Keratinocyte (primary cell): ENCODE measurements around the gene CAPN2. TPM values are rescaled to one million over a fixed set of nuclear protein-coding genes. Genes with fewer than 3 reads are reported as not detected.

Experiments
- DNase-seq: peaks from one replicate; pipeline ENCODE4 v3.0.0-alpha.2; 2011; ENCODE audit warnings: low read depth, missing footprints, low spot score
- FAIRE-seq: peaks from 2 replicates; lab custom pipeline; 2011; peaks lifted over from hg19 to GRCh38; lab: Jason Lieb, UNC
- H2AFZ ChIP-seq: 2 replicates; pipeline ENCODE4 v1.6.0; 2012; ENCODE audit warnings: low read length, control low read depth, inconsistent platforms; ENCODE audit not compliant: control insufficient read depth
- H3K27ac ChIP-seq: 2 replicates; pipeline ENCODE4 v1.5.1; 2011; ENCODE audit warnings: low read length; ENCODE audit not compliant: control insufficient read depth, insufficient read depth
- H3K27me3 ChIP-seq: 3 replicates; pipeline ENCODE4 v1.6.0; 2011; ENCODE audit warnings: low read length; ENCODE audit not compliant: control insufficient read depth, insufficient read depth; ENCODE audit errors: extremely low read depth
- H3K36me3 ChIP-seq, 2 experiments: 2 replicates in 1 of 2; 3 replicates in 1 of 2; pipeline ENCODE4 v1.5.1; 2011; ENCODE audit warnings: low read length in 2 of 2, mild to moderate bottlenecking in 1 of 2; ENCODE audit not compliant: control insufficient read depth in 2 of 2, insufficient read depth in 2 of 2; ENCODE audit errors: extremely low read depth in 1 of 2
- H3K4me1 ChIP-seq: 3 replicates; pipeline ENCODE4 v1.5.1; 2011; ENCODE audit warnings: low read length; ENCODE audit not compliant: control insufficient read depth, insufficient read depth; ENCODE audit errors: extremely low read depth
- H3K4me2 ChIP-seq: 3 replicates; pipeline ENCODE4 v1.6.0; 2011; ENCODE audit warnings: low read depth, low read length; ENCODE audit not compliant: control insufficient read depth, insufficient read depth; ENCODE audit errors: extremely low read depth
- H3K4me3 ChIP-seq, 3 experiments: fragments of 200-600 bp in 1 of 3; sonication (generic) in 1 of 3; 2 replicates in 2 of 3; 3 replicates in 1 of 3; pipeline ENCODE4 v1.5.1; 2011 to 2016; ENCODE audit warnings: low read length in 3 of 3, mild to moderate bottlenecking in 3 of 3, control low read depth in 2 of 3, inconsistent platforms in 1 of 3, low read depth in 1 of 3, mixed read lengths in 1 of 3, mixed run types in 1 of 3, moderate library complexity in 1 of 3; ENCODE audit not compliant: control insufficient read depth in 2 of 3, insufficient read depth in 2 of 3; ENCODE audit errors: extremely low read depth in 1 of 3
- H3K79me2 ChIP-seq: 2 replicates; pipeline ENCODE4 v1.6.0; 2012; ENCODE audit warnings: low read length; ENCODE audit not compliant: control insufficient read depth, insufficient read depth
- H3K9ac ChIP-seq: 3 replicates; pipeline ENCODE4 v1.6.0; 2011; ENCODE audit warnings: low read length; ENCODE audit not compliant: control insufficient read depth, insufficient read depth; ENCODE audit errors: extremely low read depth
- H3K9me1 ChIP-seq: 3 replicates; pipeline ENCODE4 v1.6.0; 2011; ENCODE audit warnings: low read length; ENCODE audit not compliant: control insufficient read depth, insufficient read depth; ENCODE audit errors: extremely low read depth
- H3K9me3 ChIP-seq: 2 replicates; pipeline ENCODE4 v1.5.1; 2012; ENCODE audit warnings: low read depth, low read length; ENCODE audit not compliant: control insufficient read depth
- H4K20me1 ChIP-seq: 3 replicates; pipeline ENCODE4 v1.6.0; 2011; ENCODE audit warnings: low read length; ENCODE audit not compliant: control insufficient read depth, insufficient read depth; ENCODE audit errors: extremely low read depth
- CTCF ChIP-seq, 3 experiments: IDR thresholded peaks in 1 of 3; conservative IDR thresholded peaks in 1 of 3; optimal IDR thresholded peaks in 1 of 3; 2 replicates in 2 of 3; 3 replicates in 1 of 3; pipeline versions ENCODE3 to v1.5.1; 2011; ENCODE audit warnings: low read length in 3 of 3, mild to moderate bottlenecking in 3 of 3, moderate library complexity in 2 of 3, control low read depth in 1 of 3, inconsistent platforms in 1 of 3; ENCODE audit not compliant: insufficient read depth in 2 of 3; ENCODE audit errors: extremely low read depth in 1 of 3
- EZH2 ChIP-seq: IDR thresholded peaks from one replicate; pipeline ENCODE4 v1.6.1; 2012; ENCODE audit warnings: inconsistent platforms, mild to moderate bottlenecking, low read length, moderate library complexity
- dilution Hi-C: fragments of 300-500 bp; cut with MboI; formaldehyde crosslinking; loops from one replicate; pipeline ENCODE4 v1.7.0; 2020; ENCODE audit warnings: low sequenced_read_pairs; ENCODE audit not compliant: extremely low pct_ligation_motif_present
- polyA plus RNA-seq, 5 experiments: library from polyadenylated mRNA; depleted of rRNA in 3 of 5; stranded (reverse) in 3 of 5; stranded (forward) in 1 of 5; unstranded in 1 of 5; fragments of >200 nt; gene quantifications; 1 replicate in 1 of 5; 2 replicates in 3 of 5; 3 replicates in 1 of 5; pipeline versions ENCODE4 v1.2.1 to v1.2.3, GENCODE V29; 2011 to 2012; ENCODE audit warnings: missing spikeins in 2 of 5, low read depth in 1 of 5, low replicate concordance in 1 of 5

CAPN2 gene
- polyA plus RNA-seq, 1 donor (not counting 4 experiments of a cell fraction or from before 2014, with no cell fraction given), result 366 TPM

DNA sequence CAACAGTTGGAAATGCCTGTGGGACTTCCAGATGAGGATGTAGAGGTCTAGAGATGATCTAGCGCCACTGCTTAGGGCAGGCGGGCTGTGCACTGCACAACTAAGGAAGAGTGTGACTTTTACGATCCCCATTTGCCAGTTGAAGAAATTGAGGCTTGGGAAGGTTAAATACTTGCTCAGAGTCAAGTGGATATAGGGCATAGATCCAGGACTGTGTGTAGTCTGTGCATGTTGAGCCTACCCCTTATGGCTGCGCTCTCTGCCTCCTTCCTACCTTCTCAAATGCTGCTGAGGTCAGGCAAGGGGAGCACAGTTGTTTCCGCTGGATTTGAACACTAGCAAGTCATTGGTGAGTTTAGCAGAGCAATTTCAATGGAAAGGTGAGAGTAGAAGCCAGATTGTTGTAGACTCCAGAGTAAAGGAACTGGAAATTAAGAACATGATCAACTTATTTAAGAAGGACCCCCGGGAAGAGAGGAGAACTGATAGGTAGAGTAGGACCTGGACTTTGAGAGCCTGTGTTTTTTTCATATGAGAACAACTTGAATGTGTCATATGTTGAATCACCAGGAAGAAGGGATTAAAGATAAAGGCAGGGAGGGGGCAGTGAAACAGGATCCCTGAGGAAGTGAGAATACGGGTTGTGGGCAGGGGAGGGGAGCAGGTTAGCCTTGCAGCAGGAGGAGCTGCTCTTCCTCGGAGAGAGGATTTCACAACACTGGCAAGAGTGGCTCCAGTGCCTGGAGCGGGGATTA lies 2.7 kb downstream of the CAPN2 start:
- FAIRE-seq, result no peak
- Histone ChIP-seq H3K36me3 (peaks cover 25 to 48% of the 10 kb centered on the region in 2 experiments), H3K4me2 (peak overlapping the region; percentile 99), H3K9ac (peak overlapping the region; percentile 89), H3K79me2 (peaks cover 74% of the 10 kb centered on the region), H4K20me1 (peaks cover 21% of the 10 kb centered on the region), H3K9me3 (no peaks in the 10 kb centered on the region), H3K27me3 (no peaks in the 10 kb centered on the region), H3K4me3 (peak overlapping the region; percentile 83 to 88 (median 84)), H3K9me1 (no peaks in the 10 kb centered on the region), H3K4me1 (peaks cover 53% of the 10 kb centered on the region), H3K27ac (peak overlapping the region; percentile 89), H2AFZ (no peak overlapping the region)
- no peak for TF ChIP-seq EZH2
- peak in 2 of 3 experiments; percentile 10 to 17 for TF ChIP-seq CTCF (optimal IDR thresholded peaks at IDR 0.05 in 1 of 3, IDR thresholded peaks at IDR 0.05 in 1 of 3, conservative IDR thresholded peaks at IDR 0.05 in 1 of 3; ENCODE audit: extremely low read depth in 1 of 3, insufficient read depth in 2 of 3, low read length in 3 of 3)
- no peak for DNase-seq
- dilution Hi-C loops, result no loop called here

GRCh38 chr1:223715604-223716172 lies 3.3 kb downstream of the CAPN2 start:
- no peak overlapping the region for H2AFZ ChIP-seq
- H3K9me1 ChIP-seq, result no peaks in the 10 kb centered on the region
- peaks cover 27 to 54% of the 10 kb centered on the region in 2 experiments for H3K36me3 ChIP-seq
- peak overlapping the region; percentile 89 for H3K9ac ChIP-seq
- H3K27ac ChIP-seq, result peak overlapping the region; percentile 89
- H3K4me2 ChIP-seq, result peak overlapping the region; percentile 99
- H3K4me3 ChIP-seq, result peak overlapping the region; percentile 83 to 88 (median 84)
- peaks cover 53% of the 10 kb centered on the region for H3K4me1 ChIP-seq
- H3K27me3 ChIP-seq, result no peaks in the 10 kb centered on the region
- dilution Hi-C loops, result no loop called here
- DNase-seq (no peak), FAIRE-seq (no peak)
- TF ChIP-seq EZH2, result no peak
- TF ChIP-seq CTCF (optimal IDR thresholded peaks at IDR 0.05 in 1 of 3, IDR thresholded peaks at IDR 0.05 in 1 of 3, conservative IDR thresholded peaks at IDR 0.05 in 1 of 3; ENCODE audit: extremely low read depth in 1 of 3, insufficient read depth in 2 of 3, low read length in 3 of 3), result no peak
- H3K9me3 ChIP-seq, result no peaks in the 10 kb centered on the region
- peaks cover 21% of the 10 kb centered on the region for H4K20me1 ChIP-seq
- H3K79me2 ChIP-seq, result peaks cover 81% of the 10 kb centered on the region
